Astrocyte of the cerebellum (primary cell): ENCODE results near the gene PUSL1.

Experiments
- DNase-seq: peaks from one replicate; pipeline ENCODE4 v3.0.0-alpha.2; 2011; ENCODE audit warnings: low read depth
- H3K4me3 ChIP-seq: 2 replicates; pipeline ENCODE4 v1.5.1; 2011; ENCODE audit warnings: mild to moderate bottlenecking, low read depth, low read length, moderate library complexity
- CTCF ChIP-seq: IDR thresholded peaks from 2 replicates; pipeline ENCODE4 v1.5.1; 2012; ENCODE audit warnings: low read length, low read depth, moderate library complexity, mild to moderate bottlenecking; ENCODE audit errors: missing control alignments
- in situ Hi-C: cut with HindIII; loops from 2 replicates; pipeline ENCODE4 v1.10.0; 2017; ENCODE audit warnings: low sequenced_read_pairs

PUSL1 gene

GRCh38 chr1:1329304-1330210 is 21.2 kb downstream of the PUSL1 start:
- TF ChIP-seq CTCF: no peak
- in situ Hi-C loops: no loop called here
- no peak for DNase-seq
- H3K4me3 ChIP-seq: no peak overlapping the region

DNA sequence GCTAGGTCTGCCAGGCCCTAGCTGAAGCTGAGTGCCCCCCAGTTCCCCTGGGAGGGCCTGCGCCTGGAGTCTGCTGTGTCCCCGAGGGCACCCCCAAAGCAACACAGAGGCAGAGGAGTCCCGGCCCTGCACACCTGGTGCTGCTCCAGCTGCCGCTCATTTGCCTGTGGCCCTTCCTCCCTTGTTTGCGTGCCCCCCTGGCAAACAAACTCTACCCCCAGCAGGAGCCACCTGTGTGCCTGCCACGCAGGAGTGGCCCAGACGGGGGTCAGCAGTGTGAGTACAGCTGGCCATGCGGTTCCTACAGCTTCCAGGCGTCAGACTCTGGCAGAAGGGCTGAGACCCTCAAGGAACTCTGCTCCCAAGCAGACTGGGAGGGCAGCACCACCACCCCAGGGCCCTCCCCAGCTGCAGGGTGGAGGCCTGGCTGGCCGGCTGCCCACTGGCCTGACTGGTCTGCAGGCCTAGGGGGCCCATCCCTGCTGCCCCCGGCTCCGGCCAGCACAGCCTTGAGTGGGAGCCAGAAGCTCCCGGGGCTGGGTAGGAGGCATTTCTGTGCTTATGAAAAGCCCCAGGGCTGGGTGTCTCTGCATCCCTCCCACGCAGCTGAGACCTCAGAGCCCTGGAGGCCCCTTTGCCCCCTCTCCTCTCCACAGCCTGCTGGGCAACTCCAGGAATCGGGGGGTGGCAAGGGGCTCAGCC is 22.1 kb downstream of the PUSL1 start:
- in situ Hi-C loops: no loop called here
- H3K4me3 ChIP-seq: no peak overlapping the region
- TF ChIP-seq CTCF: no peak
- no peak for DNase-seq

DNA sequence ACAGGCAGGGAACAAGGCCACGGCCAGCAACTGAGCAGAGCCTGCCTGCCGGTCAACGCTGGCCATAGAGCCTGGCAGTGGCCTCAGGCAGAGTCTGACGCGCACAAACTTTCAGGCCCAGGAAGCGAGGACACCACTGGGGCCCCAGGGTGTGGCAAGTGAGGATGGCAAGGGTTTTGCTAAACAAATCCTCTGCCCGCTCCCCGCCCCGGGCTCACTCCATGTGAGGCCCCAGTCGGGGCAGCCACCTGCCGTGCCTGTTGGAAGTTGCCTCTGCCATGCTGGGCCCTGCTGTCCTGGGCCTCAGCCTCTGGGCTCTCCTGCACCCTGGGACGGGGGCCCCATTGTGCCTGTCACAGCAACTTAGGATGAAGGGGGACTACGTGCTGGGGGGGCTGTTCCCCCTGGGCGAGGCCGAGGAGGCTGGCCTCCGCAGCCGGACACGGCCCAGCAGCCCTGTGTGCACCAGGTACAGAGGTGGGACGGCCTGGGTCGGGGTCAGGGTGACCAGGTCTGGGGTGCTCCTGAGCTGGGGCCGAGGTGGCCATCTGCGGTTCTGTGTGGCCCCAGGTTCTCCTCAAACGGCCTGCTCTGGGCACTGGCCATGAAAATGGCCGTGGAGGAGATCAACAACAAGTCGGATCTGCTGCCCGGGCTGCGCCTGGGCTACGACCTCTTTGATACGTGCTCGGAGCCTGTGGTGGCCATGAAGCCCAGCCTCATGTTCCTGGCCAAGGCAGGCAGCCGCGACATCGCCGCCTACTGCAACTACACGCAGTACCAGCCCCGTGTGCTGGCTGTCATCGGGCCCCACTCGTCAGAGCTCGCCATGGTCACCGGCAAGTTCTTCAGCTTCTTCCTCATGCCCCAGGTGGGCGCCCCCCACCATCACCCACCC is 22.9 kb downstream of the PUSL1 start, which contains the start of gene TAS1R3:
TSS of gene TAS1R3 (plus strand) at position 213 of the 898 bp plus-strand sequence. CDS start at position 279, 66 bp downstream.
- in situ Hi-C loops: no loop called here
- TF ChIP-seq CTCF: no peak
- no peak within 1 kb of the TSS for H3K4me3 ChIP-seq
- no peak for DNase-seq

DNA sequence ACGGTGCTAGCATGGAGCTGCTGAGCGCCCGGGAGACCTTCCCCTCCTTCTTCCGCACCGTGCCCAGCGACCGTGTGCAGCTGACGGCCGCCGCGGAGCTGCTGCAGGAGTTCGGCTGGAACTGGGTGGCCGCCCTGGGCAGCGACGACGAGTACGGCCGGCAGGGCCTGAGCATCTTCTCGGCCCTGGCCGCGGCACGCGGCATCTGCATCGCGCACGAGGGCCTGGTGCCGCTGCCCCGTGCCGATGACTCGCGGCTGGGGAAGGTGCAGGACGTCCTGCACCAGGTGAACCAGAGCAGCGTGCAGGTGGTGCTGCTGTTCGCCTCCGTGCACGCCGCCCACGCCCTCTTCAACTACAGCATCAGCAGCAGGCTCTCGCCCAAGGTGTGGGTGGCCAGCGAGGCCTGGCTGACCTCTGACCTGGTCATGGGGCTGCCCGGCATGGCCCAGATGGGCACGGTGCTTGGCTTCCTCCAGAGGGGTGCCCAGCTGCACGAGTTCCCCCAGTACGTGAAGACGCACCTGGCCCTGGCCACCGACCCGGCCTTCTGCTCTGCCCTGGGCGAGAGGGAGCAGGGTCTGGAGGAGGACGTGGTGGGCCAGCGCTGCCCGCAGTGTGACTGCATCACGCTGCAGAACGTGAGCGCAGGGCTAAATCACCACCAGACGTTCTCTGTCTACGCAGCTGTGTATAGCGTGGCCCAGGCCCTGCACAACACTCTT is 23.8 kb downstream of the PUSL1 start:
- no peak overlapping the region for H3K4me3 ChIP-seq
- TF ChIP-seq CTCF: no peak
- in situ Hi-C loops: no loop called here
- DNase-seq: no peak

DNA sequence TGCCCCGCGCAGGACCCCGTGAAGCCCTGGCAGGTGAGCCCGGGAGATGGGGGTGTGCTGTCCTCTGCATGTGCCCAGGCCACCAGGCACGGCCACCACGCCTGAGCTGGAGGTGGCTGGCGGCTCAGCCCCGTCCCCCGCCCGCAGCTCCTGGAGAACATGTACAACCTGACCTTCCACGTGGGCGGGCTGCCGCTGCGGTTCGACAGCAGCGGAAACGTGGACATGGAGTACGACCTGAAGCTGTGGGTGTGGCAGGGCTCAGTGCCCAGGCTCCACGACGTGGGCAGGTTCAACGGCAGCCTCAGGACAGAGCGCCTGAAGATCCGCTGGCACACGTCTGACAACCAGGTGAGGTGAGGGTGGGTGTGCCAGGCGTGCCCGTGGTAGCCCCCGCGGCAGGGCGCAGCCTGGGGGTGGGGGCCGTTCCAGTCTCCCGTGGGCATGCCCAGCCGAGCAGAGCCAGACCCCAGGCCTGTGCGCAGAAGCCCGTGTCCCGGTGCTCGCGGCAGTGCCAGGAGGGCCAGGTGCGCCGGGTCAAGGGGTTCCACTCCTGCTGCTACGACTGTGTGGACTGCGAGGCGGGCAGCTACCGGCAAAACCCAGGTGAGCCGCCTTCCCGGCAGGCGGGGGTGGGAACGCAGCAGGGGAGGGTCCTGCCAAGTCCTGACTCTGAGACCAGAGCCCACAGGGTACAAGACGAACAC is 24.5 kb downstream of the PUSL1 start:
- TF ChIP-seq CTCF: no peak
- in situ Hi-C loops: no loop called here
- DNase-seq: no peak
- H3K4me3 ChIP-seq: no peak overlapping the region
